Mesendoderm (in vitro differentiated cells): Measurements from ENCODE around the gene FGR.

Experiments
- DNase-seq: peaks from one replicate; pipeline ENCODE4 v3.0.0; 2013
- H2AK5ac ChIP-seq: 2 replicates; pipeline ENCODE4 v1.6.1; 2013; ENCODE audit warnings: low read length, inconsistent platforms
- H2BK120ac ChIP-seq: 2 replicates; pipeline ENCODE4 v1.6.1; 2013; ENCODE audit warnings: low read depth, mild to moderate bottlenecking, low read length, moderate library complexity, mixed read lengths
- H2BK15ac ChIP-seq: replicated peaks from 2 replicates; pipeline ENCODE4 v1.6.1; 2013; ENCODE audit warnings: low read depth, mild to moderate bottlenecking, moderate library complexity
- H2BK5ac ChIP-seq: 2 replicates; pipeline ENCODE4 v1.6.1; 2013; ENCODE audit warnings: low read length, inconsistent platforms
- H3K18ac ChIP-seq: 2 replicates; pipeline ENCODE4 v1.6.1; 2013; ENCODE audit warnings: mild to moderate bottlenecking, low read length, mixed read lengths
- H3K23ac ChIP-seq: one replicate; pipeline ENCODE4 v1.6.1; 2013; ENCODE audit warnings: low read length
- H3K27ac ChIP-seq: 2 replicates; pipeline ENCODE4 v1.5.1; 2013; ENCODE audit warnings: low read depth, mild to moderate bottlenecking, inconsistent platforms, low read length, moderate library complexity
- H3K27me3 ChIP-seq: 2 replicates; pipeline ENCODE4 v1.6.1; 2013; ENCODE audit warnings: low read length, control low read depth, mild to moderate bottlenecking, inconsistent platforms; ENCODE audit not compliant: insufficient read depth, poor library complexity
- H3K36me3 ChIP-seq: 2 replicates; pipeline ENCODE4 v1.6.1; 2013; ENCODE audit warnings: low read length, inconsistent platforms; ENCODE audit not compliant: control insufficient read depth, insufficient read depth
- H3K4ac ChIP-seq: one replicate; pipeline ENCODE4 v1.6.1; 2013; ENCODE audit warnings: low read depth, mild to moderate bottlenecking, low read length, moderate library complexity
- H3K4me1 ChIP-seq: 2 replicates; pipeline ENCODE4 v1.6.1; 2013; ENCODE audit warnings: low read depth, low read length, inconsistent platforms; ENCODE audit not compliant: control insufficient read depth
- H3K4me2 ChIP-seq: 2 replicates; pipeline ENCODE4 v1.6.1; 2013; ENCODE audit warnings: low read length
- H3K4me3 ChIP-seq: 2 replicates; pipeline ENCODE4 v1.5.1; 2013; ENCODE audit warnings: mild to moderate bottlenecking, low read length
- H3K56ac ChIP-seq: one replicate; pipeline ENCODE4 v1.6.1; 2013; ENCODE audit warnings: low read length
- H3K79me1 ChIP-seq: 2 replicates; pipeline ENCODE4 v1.6.1; 2013; ENCODE audit warnings: low read length, inconsistent platforms
- H3K79me2 ChIP-seq: 2 replicates; pipeline ENCODE4 v1.6.1; 2013; ENCODE audit warnings: mild to moderate bottlenecking, low read length; ENCODE audit not compliant: control insufficient read depth, insufficient read depth
- H3K9ac ChIP-seq: 2 replicates; pipeline ENCODE4 v1.6.1; 2013; ENCODE audit warnings: low read length, inconsistent platforms
- H4K5ac ChIP-seq: one replicate; pipeline ENCODE4 v1.6.1; 2013; ENCODE audit warnings: low read length
- H4K8ac ChIP-seq: one replicate; pipeline ENCODE4 v1.6.1; 2013; ENCODE audit warnings: low read depth, mild to moderate bottlenecking, control low read depth, low read length, moderate library complexity
- WGBS: extraction: QIAGEN DNeasy Blood & Tissue Kit; methylation state at CpG from one replicate; pipeline ENCODE4 v1.1.7; 2013; ENCODE audit warnings: low lambda C conversion rate, missing lambda C conversion rate; ENCODE audit not compliant: insufficient coverage; ENCODE audit errors: extremely low coverage; 5-methylcytosine and 5-hydroxymethylcytosine counted together

The FGR gene

GRCh38 chr1:27614043-27614624 is 20.9 kb downstream of the FGR start:
- Histone ChIP-seq H3K23ac (no peak overlapping the region), H3K4me3 (no peak overlapping the region), H3K4me1 (no peaks in the 10 kb centered on the region), H4K8ac (no peak overlapping the region), H3K27me3 (no peaks in the 10 kb centered on the region), H2BK5ac (no peak overlapping the region), H2BK120ac (no peak overlapping the region), H3K4ac (no peak overlapping the region), H2BK15ac (no peak overlapping the region), H3K27ac (no peak overlapping the region), H4K5ac (no peak overlapping the region), H3K56ac (no peak overlapping the region), H3K18ac (no peak overlapping the region), H3K79me1 (no peaks in the 10 kb centered on the region), H3K36me3 (no peaks in the 10 kb centered on the region), H2AK5ac (no peak overlapping the region), H3K4me2 (no peak overlapping the region), H3K9ac (no peak overlapping the region), H3K79me2 (no peaks in the 10 kb centered on the region)
- DNase-seq: no peak
- WGBS: no CpG with 5 or more reads among the region's 16 CpGs

- no peak overlapping the region for H4K8ac ChIP-seq
- H3K4me3 ChIP-seq: no peak overlapping the region
- H2AK5ac ChIP-seq: no peak overlapping the region
- no peaks in the 10 kb centered on the region for H3K36me3 ChIP-seq
- WGBS: no CpG with 5 or more reads among the region's 12 CpGs
- H3K27ac ChIP-seq: no peak overlapping the region
- no peak overlapping the region for H3K4me2 ChIP-seq
- no peak overlapping the region for H3K23ac ChIP-seq
- no peaks in the 10 kb centered on the region for H3K79me2 ChIP-seq
- H3K9ac ChIP-seq: no peak overlapping the region
- H4K5ac ChIP-seq: no peak overlapping the region
- H3K18ac ChIP-seq: no peak overlapping the region
- no peak overlapping the region for H2BK15ac ChIP-seq
- no peaks in the 10 kb centered on the region for H3K79me1 ChIP-seq
- no peak overlapping the region for H3K56ac ChIP-seq
- no peak overlapping the region for H2BK120ac ChIP-seq
- no peaks in the 10 kb centered on the region for H3K27me3 ChIP-seq
- no peak overlapping the region for H2BK5ac ChIP-seq
- H3K4ac ChIP-seq: no peak overlapping the region
- DNase-seq: no peak
- H3K4me1 ChIP-seq: no peaks in the 10 kb centered on the region
Observed at GRCh38 chr1:27612718-27613117, 22.3 kb downstream of the FGR start.

- Histone ChIP-seq H3K23ac (no peak overlapping the region), H2BK120ac (no peak overlapping the region), H2BK15ac (no peak overlapping the region), H3K4me3 (no peak overlapping the region), H3K9ac (no peak overlapping the region), H3K4me1 (peaks cover 10% of the 10 kb centered on the region), H3K18ac (no peak overlapping the region), H4K5ac (no peak overlapping the region), H4K8ac (no peak overlapping the region), H3K27ac (no peak overlapping the region), H3K27me3 (no peaks in the 10 kb centered on the region), H3K36me3 (no peaks in the 10 kb centered on the region), H3K4ac (no peak overlapping the region), H3K79me1 (no peaks in the 10 kb centered on the region), H2AK5ac (no peak overlapping the region), H2BK5ac (no peak overlapping the region), H3K79me2 (no peaks in the 10 kb centered on the region), H3K4me2 (no peak overlapping the region), H3K56ac (no peak overlapping the region)
- WGBS: no CpG with 5 or more reads among the region's 4 CpGs
- DNase-seq: no peak
Observed at GRCh38 chr1:27611450-27611849, 23.5 kb downstream of the FGR start.

GRCh38 chr1:27609618-27610240 is 25.3 kb downstream of the FGR start:
- H3K27me3 ChIP-seq: no peaks in the 10 kb centered on the region
- DNase-seq: no peak
- no peak overlapping the region for H2BK15ac ChIP-seq
- no peak overlapping the region for H3K4me2 ChIP-seq
- H3K36me3 ChIP-seq: no peaks in the 10 kb centered on the region
- no peak overlapping the region for H3K4ac ChIP-seq
- H3K56ac ChIP-seq: no peak overlapping the region
- H4K5ac ChIP-seq: no peak overlapping the region
- no peak overlapping the region for H2BK5ac ChIP-seq
- H3K23ac ChIP-seq: no peak overlapping the region
- H3K9ac ChIP-seq: no peak overlapping the region
- no peak overlapping the region for H3K4me3 ChIP-seq
- no peaks in the 10 kb centered on the region for H3K79me1 ChIP-seq
- no peak overlapping the region for H3K27ac ChIP-seq
- peaks cover 10% of the 10 kb centered on the region for H3K4me1 ChIP-seq
- H4K8ac ChIP-seq: no peak overlapping the region
- H3K79me2 ChIP-seq: no peaks in the 10 kb centered on the region
- WGBS: no CpG with 5 or more reads among the region's 12 CpGs
- H3K18ac ChIP-seq: no peak overlapping the region
- no peak overlapping the region for H2BK120ac ChIP-seq
- no peak overlapping the region for H2AK5ac ChIP-seq

GRCh38 chr1:27609210-27609555 is 25.8 kb downstream of the FGR start:
- Histone ChIP-seq H4K8ac (no peak overlapping the region), H3K4ac (no peak overlapping the region), H3K27ac (no peak overlapping the region), H3K4me1 (peaks cover 10% of the 10 kb centered on the region), H3K18ac (no peak overlapping the region), H3K4me2 (no peak overlapping the region), H3K79me2 (no peaks in the 10 kb centered on the region), H3K23ac (no peak overlapping the region), H4K5ac (no peak overlapping the region), H3K79me1 (no peaks in the 10 kb centered on the region), H2BK15ac (no peak overlapping the region), H3K36me3 (no peaks in the 10 kb centered on the region), H3K4me3 (no peak overlapping the region), H3K56ac (no peak overlapping the region), H3K9ac (no peak overlapping the region), H3K27me3 (no peaks in the 10 kb centered on the region), H2BK5ac (no peak overlapping the region), H2AK5ac (no peak overlapping the region), H2BK120ac (no peak overlapping the region)
- no peak for DNase-seq
- no CpG with 5 or more reads among the region's 3 CpGs for WGBS
